GM19099 (cell line): ENCODE results near the gene SYNE1.

Experiments used
- POLR2A ChIP-seq: IDR thresholded peaks from 3 replicates; pipeline ENCODE4 v1.6.1; 2011; ENCODE audit warnings: low read depth; ENCODE audit not compliant: insufficient read length; ENCODE audit errors: extremely low read depth

SYNE1 gene

GRCh38 chr6:152426276-152426675, 210.9 kb downstream of the SYNE1 start:
- no peak for TF ChIP-seq POLR2A

DNA sequence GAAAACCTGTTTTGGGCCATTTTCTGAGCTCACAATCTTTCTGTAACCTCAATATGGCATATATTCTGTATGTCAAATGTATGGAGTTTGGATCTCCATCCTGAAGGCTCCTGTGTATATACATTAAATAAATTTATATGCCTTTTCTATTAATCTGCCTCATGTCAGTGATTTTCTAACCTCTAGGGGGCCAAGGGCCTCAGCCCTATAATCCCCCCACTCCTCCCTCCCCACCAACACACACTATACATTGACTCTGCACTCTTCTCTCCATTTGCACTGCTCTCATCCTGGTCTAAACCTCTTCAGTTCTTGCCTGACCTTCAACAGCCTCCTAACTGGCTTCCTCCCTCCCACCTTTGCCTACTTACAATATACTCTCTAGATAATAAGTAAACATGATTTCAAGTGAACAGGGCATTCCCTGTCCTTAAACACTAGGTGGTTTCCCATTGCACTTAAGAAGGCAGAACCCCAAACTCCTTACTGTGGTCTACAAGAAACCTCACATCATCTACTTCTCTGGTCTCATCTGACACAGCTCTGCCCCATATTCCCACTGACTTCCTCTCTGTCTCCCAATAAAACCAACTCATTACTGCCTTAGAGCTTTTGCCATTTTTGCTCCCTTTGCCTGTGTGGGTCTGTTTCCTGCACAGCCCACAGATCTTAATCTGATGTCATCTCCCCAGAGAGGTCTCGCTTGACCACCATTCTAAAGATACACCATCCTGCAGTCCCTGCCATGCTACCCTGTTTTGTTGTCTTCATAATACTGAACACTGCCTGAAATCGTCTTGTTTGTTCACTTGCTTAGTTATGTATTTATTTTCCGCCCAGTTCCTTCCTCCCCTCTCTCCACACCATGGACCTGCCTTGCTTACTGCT, 213.7 kb downstream of the SYNE1 start:
- TF ChIP-seq POLR2A: no peak

GRCh38 chr6:152420696-152421095, 216.5 kb downstream of the SYNE1 start:
- TF ChIP-seq POLR2A: no peak

DNA sequence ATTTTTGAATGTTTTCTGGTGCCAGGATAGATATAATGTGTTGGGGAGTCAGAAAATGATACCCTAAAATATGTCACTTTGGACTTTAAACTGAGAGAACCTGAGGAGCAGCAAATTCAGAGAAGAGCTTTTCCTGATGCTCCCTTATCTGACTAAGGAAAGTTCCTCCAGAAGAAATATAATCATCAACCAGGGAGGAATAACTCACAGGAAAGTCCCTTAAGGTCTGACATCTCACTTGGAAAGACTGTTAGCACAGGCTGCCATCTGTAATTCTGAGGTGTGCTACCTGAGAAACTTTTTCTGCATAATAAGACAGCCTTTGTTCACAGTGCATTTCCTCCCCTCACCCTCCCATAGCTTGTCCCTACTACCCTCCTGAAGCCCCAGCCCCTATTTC, 218.6 kb downstream of the SYNE1 start:
- no peak for TF ChIP-seq POLR2A

- no peak for TF ChIP-seq POLR2A
These were observed 220.5 kb downstream of the SYNE1 start for GRCh38 chr6:152416652-152417051.

GRCh38 chr6:152404936-152405595, 232.1 kb downstream of the SYNE1 start:
- TF ChIP-seq POLR2A: no peak

GRCh38 chr6:152404086-152404857, 232.9 kb downstream of the SYNE1 start:
- no peak for TF ChIP-seq POLR2A

GRCh38 chr6:152402791-152403190, 234.4 kb downstream of the SYNE1 start:
- no peak for TF ChIP-seq POLR2A

DNA sequence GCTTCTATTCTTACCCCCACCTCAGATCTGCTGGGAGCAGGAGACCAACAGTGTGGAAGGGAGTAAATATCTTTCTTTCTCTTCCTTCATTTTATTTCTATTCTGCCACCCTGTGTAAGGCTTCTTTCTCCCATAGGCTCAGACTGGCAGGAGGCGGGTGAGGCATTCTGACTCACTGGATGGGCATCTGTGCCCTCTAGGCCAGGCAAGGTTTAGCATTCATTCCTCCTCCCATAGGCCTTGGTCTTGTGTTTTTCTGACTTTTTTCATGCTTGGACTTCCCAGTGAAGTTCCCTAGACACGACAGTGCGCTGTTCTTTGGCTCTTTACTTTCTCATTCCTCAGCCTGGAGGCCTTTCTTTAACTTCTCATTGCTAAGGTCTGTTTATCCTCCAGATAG, 235.2 kb downstream of the SYNE1 start:
- no peak for TF ChIP-seq POLR2A

GRCh38 chr6:152399399-152399798, 237.8 kb downstream of the SYNE1 start:
- no peak for TF ChIP-seq POLR2A

- TF ChIP-seq POLR2A: no peak
These were observed 238.2 kb downstream of the SYNE1 start for GRCh38 chr6:152398993-152399392.

DNA sequence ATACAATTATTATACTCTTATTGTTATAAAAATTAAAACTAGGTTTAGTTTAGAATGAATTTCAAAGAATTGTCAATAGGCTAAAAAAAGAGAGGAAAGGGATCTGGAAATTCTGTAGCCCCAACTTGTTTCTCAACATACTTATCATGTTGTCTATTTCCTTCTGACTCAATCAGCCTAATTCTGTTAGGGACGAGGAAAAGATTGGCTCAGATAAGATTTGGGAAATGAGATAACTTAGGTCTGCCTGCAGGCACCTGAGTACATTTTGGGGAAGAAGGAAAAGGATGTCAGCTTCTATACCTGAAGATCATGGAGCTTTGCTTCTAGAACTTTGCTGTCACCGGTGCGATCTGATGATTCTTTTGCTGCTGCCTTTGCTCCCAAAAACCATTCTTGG, 238.8 kb downstream of the SYNE1 start:
- no peak for TF ChIP-seq POLR2A

DNA sequence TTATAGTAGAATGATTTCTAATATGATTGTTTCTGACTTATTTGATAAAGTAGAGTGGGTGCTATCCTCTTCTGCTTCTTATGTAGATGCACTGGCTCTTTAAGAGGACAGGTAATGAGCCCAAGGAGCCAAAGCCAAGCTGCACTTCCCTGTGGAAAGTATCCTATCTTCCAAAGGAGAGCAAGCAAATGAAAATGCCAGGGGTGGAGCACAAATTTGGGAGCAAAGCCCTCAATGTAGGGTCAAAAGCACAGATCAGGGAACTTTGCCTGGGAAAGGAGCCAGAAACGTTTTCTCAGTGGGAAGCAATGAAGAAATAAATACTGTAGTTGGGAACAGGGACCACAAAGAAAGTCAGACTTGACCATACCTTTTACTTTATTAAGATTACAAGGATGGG, 242.9 kb downstream of the SYNE1 start:
- TF ChIP-seq POLR2A: no peak

- no peak for TF ChIP-seq POLR2A
These were observed 245.8 kb downstream of the SYNE1 start for GRCh38 chr6:152391179-152391880.

DNA sequence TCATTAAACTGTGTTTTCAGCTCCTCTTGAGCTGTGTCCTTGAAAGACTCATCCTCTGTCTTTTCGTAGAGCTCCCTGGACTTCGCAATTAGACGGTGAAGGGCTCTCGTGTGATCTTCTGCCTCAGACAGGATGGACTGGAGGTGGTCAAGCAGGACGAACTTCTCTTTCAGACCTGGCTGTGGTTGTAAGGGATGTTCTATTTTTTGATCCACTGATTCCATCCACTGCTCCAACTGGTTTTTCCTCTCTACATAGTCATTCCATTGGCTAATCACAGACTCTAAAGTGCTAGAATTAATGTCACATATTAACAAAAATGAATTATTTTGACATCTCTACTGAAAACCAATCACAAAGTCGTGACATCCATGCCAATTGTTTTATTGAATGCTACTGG, 250.1 kb downstream of the SYNE1 start:
- no peak for TF ChIP-seq POLR2A
